ENCODE measurements around the gene KCNIP3.

GRCh38 chr2:95294579-95295250 is 2.4 kb upstream of the KCNIP3 start:
- TF ChIP-seq EZH2 (IDR thresholded peaks at IDR 0.05; ENCODE audit: low read length, unreplicated experiment): no peak
- no peak for TF ChIP-seq CTCF (conservative IDR thresholded peaks at IDR 0.05; ENCODE audit: low read depth, low read length)
